K562 (cell line): ENCODE measurements around the gene RNF26. TPM values are rescaled to one million over a fixed set of nuclear protein-coding genes. Genes with fewer than 3 reads are reported as not detected.

Experiments used
- BHLHE40 ChIP-seq: IDR thresholded peaks from 2 replicates; pipeline ENCODE4 v1.6.1; 2011; ENCODE audit warnings: low read length, improper control_type of control experiment
- CBFA2T2 ChIP-seq: fragments of 450-650 bp; conservative IDR thresholded peaks from 2 replicates; pipeline ENCODE4 v1.6.1; 2017; ENCODE audit warnings: mild to moderate bottlenecking
- COPS2 ChIP-seq: fragments of 450-650 bp; conservative IDR thresholded peaks from 2 replicates; pipeline ENCODE4 v1.6.1; 2016; ENCODE audit warnings: mild to moderate bottlenecking, moderate library complexity
- HCFC1 ChIP-seq: IDR thresholded peaks from 2 replicates; pipeline ENCODE4 v1.6.1; 2012; ENCODE audit warnings: low read depth, low read length, improper control_type of control experiment
- MCM7 ChIP-seq, 2 experiments: fragments of 450-650 bp; IDR thresholded peaks; 2 replicates each; pipeline ENCODE4 v1.6.1; 2016 to 2018
- POLR2G ChIP-seq: fragments of 200-400 bp; formaldehyde crosslinking; IDR thresholded peaks from 2 replicates; pipeline ENCODE4 v1.6.1; 2017; ENCODE audit warnings: low read depth, mild to moderate bottlenecking, antibody characterized with exemption, low read length, moderate library complexity
- PTBP1 ChIP-seq: fragments of 200-400 bp; formaldehyde crosslinking; IDR thresholded peaks from 2 replicates; pipeline ENCODE4 v1.6.1; 2017; ENCODE audit warnings: low read depth, low read length
- RREB1 ChIP-seq: fragments of 250-450 bp; sonication (Bioruptor Pico); IDR thresholded peaks from 2 replicates; pipeline ENCODE4 v1.4.0; 2020
- TGIF2 ChIP-seq: sonication (generic); formaldehyde crosslinking; IDR thresholded peaks from 2 replicates; pipeline ENCODE4 v1.8.1; 2022; ENCODE audit warnings: mild to moderate bottlenecking, missing genetic modification reagents, moderate library complexity
- THAP12 ChIP-seq: fragments of 250-450 bp; sonication (Bioruptor Pico); IDR thresholded peaks from 2 replicates; pipeline ENCODE4 v1.9.0; 2021; ENCODE audit warnings: mild to moderate bottlenecking, inconsistent platforms
- ZBTB43 ChIP-seq: sonication (generic); formaldehyde crosslinking; IDR thresholded peaks from 2 replicates; pipeline ENCODE4 v1.8.0; 2023; ENCODE audit warnings: mild to moderate bottlenecking, missing genetic modification reagents
- ZNF197 ChIP-seq: fragments of 200-800 bp; sonication (Bioruptor generic); IDR thresholded peaks from 2 replicates; pipeline ENCODE4 v1.6.1; 2016; ENCODE audit warnings: low read depth, missing genetic modification characterization, missing compliant biosample characterization
- ZNF311 ChIP-seq: fragments of 250-450 bp; sonication (Bioruptor Pico); IDR thresholded peaks from 2 replicates; pipeline ENCODE4 v1.4.0; 2020; ENCODE audit warnings: mild to moderate bottlenecking, moderate library complexity
- ZNF644 ChIP-seq: fragments of 200-800 bp; sonication (Bioruptor generic); IDR thresholded peaks from 2 replicates; pipeline ENCODE4 v1.6.1; 2016; ENCODE audit warnings: low read depth, missing genetic modification characterization, missing compliant biosample characterization
- polyA plus RNA-seq, 8 experiments: library from polyadenylated mRNA; depleted of rRNA in 4 of 8; stranded (reverse) in 5 of 8; unstranded in 3 of 8; fragments of >200 nt; fragmentation: Nextera tagmentation in 2 of 8; fragmentation: Illumina TruSeq in 1 of 8; extraction: Ambion mirVana in 2 of 8; extraction: Trizol in 1 of 8; gene quantifications; 2 replicates each; pipeline versions ENCODE4 v1.2.1 to v1.2.3, GENCODE V29; 2011 to 2014; ENCODE audit warnings: inconsistent platforms in 1 of 8, missing spikeins in 1 of 8
- total RNA-seq, 7 experiments: library from RNA; depleted of rRNA in 6 of 7; stranded (reverse); fragments of >200 nt in 6 of 7; fragmentation: Illumina TruSeq in 2 of 7; extraction: Trizol in 2 of 7; gene quantifications; 2 replicates each; pipeline versions ENCODE4 v1.2.1 to v1.2.3, GENCODE V29; 2011 to 2021; ENCODE audit warnings: low replicate concordance in 1 of 7
- TF ChIP-seq, protein P1 (sequence below): fragments of 150-350 bp; IDR thresholded peaks from 2 replicates; pipeline ENCODE4 v1.6.1; 2014; ENCODE audit warnings: low read depth, mild to moderate bottlenecking, low read length, borderline replicate concordance

The RNF26 gene
- total and polyA plus RNA-seq, 9 of the 15 experiments (the other 6 are each of a cell fraction or from before 2014, with no cell fraction given): 5.3 to 53.6 (median 12.7) TPM

GRCh38 chr11:119356349-119357031, 22.2 kb downstream of the RNF26 start (continued):
- TF ChIP-seq MCM7 (IDR thresholded peaks at IDR 0.05): no peak
- no peak for TF ChIP-seq ZBTB43 (CRISPR knock-in tag)
- TF ChIP-seq RREB1: no peak
- no peak for TF ChIP-seq ZNF197 (CRISPR knock-in tag)
- TF ChIP-seq CBFA2T2: no peak
- TF ChIP-seq ZNF311 (CRISPR knock-in tag): no peak
- TF ChIP-seq COPS2: no peak
- no peak for TF ChIP-seq THAP12 (CRISPR knock-in tag)
- TF ChIP-seq ZNF644 (tag): no peak
- peak; percentile 39 for TF ChIP-seq POLR2G
- no peak for TF ChIP-seq BHLHE40
- no peak for TF ChIP-seq HCFC1
- TF ChIP-seq, protein P1, sequence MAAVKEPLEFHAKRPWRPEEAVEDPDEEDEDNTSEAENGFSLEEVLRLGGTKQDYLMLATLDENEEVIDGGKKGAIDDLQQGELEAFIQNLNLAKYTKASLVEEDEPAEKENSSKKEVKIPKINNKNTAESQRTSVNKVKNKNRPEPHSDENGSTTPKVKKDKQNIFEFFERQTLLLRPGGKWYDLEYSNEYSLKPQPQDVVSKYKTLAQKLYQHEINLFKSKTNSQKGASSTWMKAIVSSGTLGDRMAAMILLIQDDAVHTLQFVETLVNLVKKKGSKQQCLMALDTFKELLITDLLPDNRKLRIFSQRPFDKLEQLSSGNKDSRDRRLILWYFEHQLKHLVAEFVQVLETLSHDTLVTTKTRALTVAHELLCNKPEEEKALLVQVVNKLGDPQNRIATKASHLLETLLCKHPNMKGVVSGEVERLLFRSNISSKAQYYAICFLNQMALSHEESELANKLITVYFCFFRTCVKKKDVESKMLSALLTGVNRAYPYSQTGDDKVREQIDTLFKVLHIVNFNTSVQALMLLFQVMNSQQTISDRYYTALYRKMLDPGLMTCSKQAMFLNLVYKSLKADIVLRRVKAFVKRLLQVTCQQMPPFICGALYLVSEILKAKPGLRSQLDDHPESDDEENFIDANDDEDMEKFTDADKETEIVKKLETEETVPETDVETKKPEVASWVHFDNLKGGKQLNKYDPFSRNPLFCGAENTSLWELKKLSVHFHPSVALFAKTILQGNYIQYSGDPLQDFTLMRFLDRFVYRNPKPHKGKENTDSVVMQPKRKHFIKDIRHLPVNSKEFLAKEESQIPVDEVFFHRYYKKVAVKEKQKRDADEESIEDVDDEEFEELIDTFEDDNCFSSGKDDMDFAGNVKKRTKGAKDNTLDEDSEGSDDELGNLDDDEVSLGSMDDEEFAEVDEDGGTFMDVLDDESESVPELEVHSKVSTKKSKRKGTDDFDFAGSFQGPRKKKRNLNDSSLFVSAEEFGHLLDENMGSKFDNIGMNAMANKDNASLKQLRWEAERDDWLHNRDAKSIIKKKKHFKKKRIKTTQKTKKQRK: no peak
- TF ChIP-seq TGIF2 (CRISPR knock-in tag): no peak
- TF ChIP-seq PTBP1: no peak
